IMR-90 (cell line): Measurements from ENCODE around the gene CENPF. TPM values are rescaled to one million over a fixed set of nuclear protein-coding genes. Genes with fewer than 3 reads are reported as not detected.
A peak's percentile ranks its signal among the peaks of the same experiment; 100 is the strongest.

Experiments used
- ATAC-seq: fragments of 200-7000 bp; cut with Tn5 transposase; 2 replicates; pipeline ENCODE4 v1.9.1; 2020; ENCODE audit warnings: low read depth, mild to moderate bottlenecking, moderate library complexity
- BruUV-seq: library from RNA; stranded (reverse); fragments of 400-500 nt; replicated peaks from 2 replicates; lab custom pipeline; 2021; lab: Mats Ljungman, UMichigan
- CTCF ChIA-PET: fragments of 300-600 bp; formaldehyde crosslinking; extraction: SDS; loops from one replicate; lab custom pipeline; 2021; ENCODE audit warnings: antibody characterized with exemption; lab: Yijun Ruan, JAX
- POLR2A ChIA-PET: fragments of 300-600 bp; sonication (Branson Sonifier 250); formaldehyde crosslinking; loops from one replicate; lab custom pipeline; 2022; ENCODE audit warnings: antibody characterized with exemption; ENCODE audit not compliant: unreplicated experiment; lab: Charles Lee
- DNase-seq: peaks from one replicate; pipeline ENCODE4 v3.0.0; 2013
- H2AFZ ChIP-seq: replicated peaks from 2 replicates; pipeline ENCODE3; 2013; ENCODE audit warnings: low read length, mild to moderate bottlenecking; ENCODE audit not compliant: poor library complexity
- H2AK5ac ChIP-seq: 2 replicates; pipeline ENCODE4 v1.6.1; 2013; ENCODE audit warnings: low read depth, low read length, inconsistent platforms
- H2AK9ac ChIP-seq: replicated peaks from 2 replicates; pipeline ENCODE3; 2013; ENCODE audit warnings: mild to moderate bottlenecking, low read depth, low read length, moderate library complexity; ENCODE audit not compliant: poor library complexity
- H2BK120ac ChIP-seq: 2 replicates; pipeline ENCODE4 v1.6.1; 2013; ENCODE audit warnings: low read depth, low read length, inconsistent platforms
- H2BK15ac ChIP-seq: 3 replicates; pipeline ENCODE4 v1.6.1; 2013; ENCODE audit warnings: low read depth, low read length, inconsistent platforms
- H2BK20ac ChIP-seq: 2 replicates; pipeline ENCODE4 v1.6.1; 2013; ENCODE audit warnings: low read depth, mild to moderate bottlenecking, inconsistent platforms, low read length, moderate library complexity
- H2BK5ac ChIP-seq: 2 replicates; pipeline ENCODE4 v1.6.1; 2013; ENCODE audit warnings: mild to moderate bottlenecking, low read depth, low read length, inconsistent platforms; ENCODE audit not compliant: poor library complexity, severe bottlenecking
- H3K14ac ChIP-seq: replicated peaks from 2 replicates; pipeline ENCODE4 v1.6.1; 2013; ENCODE audit warnings: low read depth, low read length, inconsistent platforms
- H3K18ac ChIP-seq: 2 replicates; pipeline ENCODE4 v1.6.1; 2013; ENCODE audit warnings: low read depth, low read length, control low read depth
- H3K23ac ChIP-seq: 2 replicates; pipeline ENCODE4 v1.6.1; 2013; ENCODE audit warnings: low read depth, low read length, inconsistent platforms
- H3K27ac ChIP-seq: 2 replicates; pipeline ENCODE4 v1.5.1; 2013; ENCODE audit warnings: mild to moderate bottlenecking, control low read depth, low read length; ENCODE audit not compliant: insufficient read depth
- H3K27me3 ChIP-seq: 2 replicates; pipeline ENCODE4 v1.6.1; 2013; ENCODE audit warnings: low read length; ENCODE audit not compliant: control insufficient read depth, insufficient read depth
- H3K36me3 ChIP-seq: 2 replicates; pipeline ENCODE4 v1.6.1; 2013; ENCODE audit warnings: low read length, mixed read lengths; ENCODE audit not compliant: control insufficient read depth, insufficient read depth
- H3K4ac ChIP-seq: 2 replicates; pipeline ENCODE4 v1.6.1; 2013; ENCODE audit warnings: low read depth, low read length, inconsistent platforms
- H3K4me1 ChIP-seq: 2 replicates; pipeline ENCODE4 v1.6.1; 2013; ENCODE audit warnings: low read length, mixed read lengths; ENCODE audit not compliant: control insufficient read depth, insufficient read depth
- H3K4me2 ChIP-seq: 2 replicates; pipeline ENCODE4 v1.6.1; 2013; ENCODE audit warnings: low read depth, mild to moderate bottlenecking, control low read depth, low read length, moderate library complexity
- H3K4me3 ChIP-seq: 2 replicates; pipeline ENCODE4 v1.5.1; 2013; ENCODE audit warnings: low read depth, mild to moderate bottlenecking, control low read depth, low read length, moderate library complexity; ENCODE audit not compliant: insufficient read depth
- H3K56ac ChIP-seq: 2 replicates; pipeline ENCODE4 v1.6.1; 2013; ENCODE audit warnings: low read length, inconsistent platforms; ENCODE audit not compliant: insufficient read depth; ENCODE audit errors: extremely low read depth
- H3K79me1 ChIP-seq, 2 experiments: 2 replicates each; pipeline ENCODE4 v1.6.1; 2013; ENCODE audit warnings: low read length in 2 of 2, inconsistent platforms in 1 of 2, low read depth in 1 of 2
- H3K9ac ChIP-seq: 2 replicates; pipeline ENCODE4 v1.6.1; 2013; ENCODE audit warnings: low read depth, low read length, control low read depth
- H3K9me1 ChIP-seq: 2 replicates; pipeline ENCODE4 v1.6.1; 2013; ENCODE audit warnings: low read length, inconsistent platforms; ENCODE audit not compliant: insufficient read depth
- H3K9me3 ChIP-seq: 2 replicates; pipeline ENCODE4 v1.6.1; 2013; ENCODE audit warnings: low read length; ENCODE audit not compliant: control insufficient read depth, insufficient read depth
- H4K20me1 ChIP-seq: 2 replicates; pipeline ENCODE4 v1.6.1; 2013; ENCODE audit warnings: low read length, inconsistent platforms; ENCODE audit not compliant: insufficient read depth
- H4K5ac ChIP-seq: 2 replicates; pipeline ENCODE4 v1.6.1; 2013; ENCODE audit warnings: mild to moderate bottlenecking, low read depth, low read length, control low read depth
- H4K8ac ChIP-seq, 2 experiments: 2 replicates each; pipeline ENCODE4 v1.6.1; 2013; ENCODE audit warnings: low read depth in 2 of 2, low read length in 2 of 2, control low read depth in 1 of 2, inconsistent platforms in 1 of 2
- H4K91ac ChIP-seq: 2 replicates; pipeline ENCODE4 v1.6.1; 2013; ENCODE audit warnings: low read depth, low read length, inconsistent platforms; ENCODE audit not compliant: insufficient read depth
- CEBPB ChIP-seq: IDR thresholded peaks from 2 replicates; pipeline ENCODE4 v1.6.1; 2012; ENCODE audit warnings: low read depth, low read length, improper control_type of control experiment
- CHD1 ChIP-seq: IDR thresholded peaks from 2 replicates; pipeline ENCODE4 v1.6.1; 2012; ENCODE audit warnings: low read depth, low read length, improper control_type of control experiment
- ELK1 ChIP-seq: fragments of 150-350 bp; IDR thresholded peaks from 2 replicates; pipeline ENCODE4 v1.6.1; 2016; ENCODE audit warnings: low read depth, mild to moderate bottlenecking, low read length, moderate library complexity, borderline replicate concordance
- FOS ChIP-seq: fragments of 150-350 bp; IDR thresholded peaks from 2 replicates; pipeline ENCODE4 v1.6.1; 2016; ENCODE audit warnings: low read depth, low read length
- MAZ ChIP-seq: IDR thresholded peaks from 2 replicates; pipeline ENCODE4 v1.6.1; 2012; ENCODE audit warnings: low read depth, mild to moderate bottlenecking, low read length, improper control_type of control experiment, moderate library complexity, borderline replicate concordance
- MXI1 ChIP-seq: IDR thresholded peaks from 2 replicates; pipeline ENCODE4 v1.6.1; 2012; ENCODE audit warnings: low read depth, mild to moderate bottlenecking, low read length, moderate library complexity, borderline replicate concordance
- POLR2A ChIP-seq: IDR thresholded peaks from 2 replicates; pipeline ENCODE4 v1.6.1; 2012; ENCODE audit warnings: mild to moderate bottlenecking, low read depth, low read length
- RAD21 ChIP-seq: IDR thresholded peaks from 2 replicates; pipeline ENCODE4 v1.6.1; 2012; ENCODE audit warnings: low read length, improper control_type of control experiment
- RCOR1 ChIP-seq: IDR thresholded peaks from 2 replicates; pipeline ENCODE4 v1.6.1; 2012; ENCODE audit warnings: mild to moderate bottlenecking, low read length, improper control_type of control experiment; ENCODE audit not compliant: insufficient replicate concordance
- RFX5 ChIP-seq: IDR thresholded peaks from 2 replicates; pipeline ENCODE4 v1.8.0; 2012; ENCODE audit warnings: low read depth, mild to moderate bottlenecking, low read length, moderate library complexity
- SMC3 ChIP-seq: fragments of 150-350 bp; IDR thresholded peaks from 2 replicates; pipeline ENCODE4 v1.6.1; 2016; ENCODE audit warnings: low read depth, mild to moderate bottlenecking, antibody characterized with exemption, low read length, moderate library complexity
- USF2 ChIP-seq: fragments of 150-350 bp; IDR thresholded peaks from 2 replicates; pipeline ENCODE4 v1.6.1; 2017; ENCODE audit warnings: mild to moderate bottlenecking, antibody characterized with exemption, low read length, low read depth
- WGBS, 2 experiments: methylation state at CpG; one replicate each; pipeline versions ENCODE4 v1.1.5 to v1.1.7; 2013; ENCODE audit warnings: missing lambda C conversion rate in 2 of 2; ENCODE audit not compliant: insufficient read length in 1 of 2; ENCODE audit errors: extremely low coverage in 2 of 2; 5-methylcytosine and 5-hydroxymethylcytosine counted together
- dilution Hi-C: fragments of 300-500 bp; cut with HindIII; formaldehyde crosslinking; loops from one replicate; pipeline ENCODE4 v1.14.3; 2018; ENCODE audit warnings: low sequenced_read_pairs; ENCODE audit not compliant: unreplicated experiment
- in situ Hi-C: fragments of 300-500 bp; cut with MboI; formaldehyde crosslinking; loops from 3 replicates; pipeline ENCODE4 v1.14.3; 2019; ENCODE audit warnings: low sequenced_read_pairs, inconsistent platforms, mixed read lengths
- intact Hi-C: fragments of 100-400 bp; cut with micrococcal nuclease; formaldehyde crosslinking; loops from 2 replicates; pipeline ENCODE4 v1.10.0; 2022
- polyA plus RNA-seq, 3 experiments: library from polyadenylated mRNA; depleted of rRNA; stranded (reverse); fragments of >200 nt; gene quantifications; 2 replicates each; pipeline ENCODE4 v1.2.3, GENCODE V29; 2012; ENCODE audit warnings: low replicate concordance in 1 of 3
- total RNA-seq: library from RNA; depleted of rRNA; stranded (reverse); fragments of >200 nt; gene quantifications from 2 replicates; pipeline ENCODE4 v1.2.3, GENCODE V29; 2012

The CENPF gene
- total and polyA plus RNA-seq, 2 of the 4 experiments (the other 2 are of a cell fraction): 20.9 to 51.8 TPM

- in situ Hi-C loops: no loop called here
- Histone ChIP-seq H3K4me2 (no peak overlapping the region), H3K4me1 (peaks cover 12% of the 10 kb centered on the region), H2BK5ac (peak overlapping the region; percentile 40), H3K9me1 (peaks cover 3% of the 10 kb centered on the region), H2BK20ac (peak overlapping the region; percentile 8; the same call in 1 of the 2 replicates), H3K18ac (peak overlapping the region; percentile 2; the same call in 1 of the 2 replicates), H3K56ac (peak overlapping the region; percentile 54), H3K27me3 (no peaks in the 10 kb centered on the region), H4K91ac (no peak overlapping the region), H2BK120ac (0 out of 2 replicates have a peak overlapping the region, but pooled peaks have one; percentile 13), H3K27ac (no peak overlapping the region), H3K9ac (no peak overlapping the region), H4K20me1 (no peaks in the 10 kb centered on the region), H3K36me3 (no peaks in the 10 kb centered on the region), H3K9me3 (no peaks in the 10 kb centered on the region), H2AFZ (no peak overlapping the region), H4K8ac (peak overlapping the region in 1 of 2 experiments; percentile 44; a peak in 2 of 4 replicates), H2AK5ac (no peak overlapping the region), H3K4me3 (no peak overlapping the region), H3K14ac (0 out of 2 replicates have a peak overlapping the region, but pooled peaks have one; percentile 4), H3K23ac (no peak overlapping the region), H2BK15ac (0 out of 3 replicates have a peak overlapping the region, but pooled peaks have one; percentile 71), H4K5ac (no peak overlapping the region; the same call in 1 of the 2 replicates), H3K4ac (no peak overlapping the region), H3K79me1 (peaks cover 0 to 7% of the 10 kb centered on the region in 2 experiments; a peak in 2 of 4 replicates), H2AK9ac (no peak overlapping the region)
- TF ChIP-seq CHD1: no peak
- no peak for TF ChIP-seq MAZ
- no peak for TF ChIP-seq SMC3
- TF ChIP-seq ELK1: no peak
- no peak for TF ChIP-seq CEBPB
- no peak for TF ChIP-seq RCOR1
- no peak for TF ChIP-seq RAD21
- TF ChIP-seq POLR2A: no peak
- TF ChIP-seq RFX5: no peak
- no peak for TF ChIP-seq FOS
- no peak for TF ChIP-seq USF2
- no peak for TF ChIP-seq MXI1
- CTCF ChIA-PET: interaction anchor here (1.6 kb wide), 1 partner anchor 18 kb away, joined by 3 read pairs; no protein-coding TSS in a partner anchor
- dilution Hi-C loops: no loop called here
- no peak for ATAC-seq
- POLR2A ChIA-PET: no interaction called here
- WGBS, 2 experiments: no CpG with 5 or more reads among the region's 2 CpGs
- no peak for DNase-seq
- intact Hi-C loops: no loop called here
- no TSS peak for BruUV-seq
These were observed 35.5 kb upstream of the CENPF start for GRCh38 chr1:214567481-214567980.
